K562 (cell line): Measurements from ENCODE around the gene SOX12. TPM values are rescaled to one million over a fixed set of nuclear protein-coding genes. Genes with fewer than 3 reads are reported as not detected.
A peak's percentile ranks its signal among the peaks of the same experiment; 100 is the strongest.

Experiments
- BRCA1 ChIP-seq, 2 experiments: fragments of 450-650 bp in 1 of 2; sonication (generic) in 1 of 2; formaldehyde crosslinking in 1 of 2; IDR thresholded peaks; 2 replicates each; pipeline versions ENCODE4 v1.5.0 to v1.6.1; 2017 to 2020; ENCODE audit warnings: mild to moderate bottlenecking in 1 of 2, missing genetic modification reagents in 1 of 2
- CBFA2T3 ChIP-seq: fragments of 450-650 bp; IDR thresholded peaks from 2 replicates; pipeline ENCODE4 v1.6.1; 2017
- CHD2 ChIP-seq: IDR thresholded peaks from 2 replicates; pipeline ENCODE4 v1.6.1; 2011; ENCODE audit warnings: low read depth, low read length
- HNRNPLL ChIP-seq: fragments of 200-400 bp; formaldehyde crosslinking; IDR thresholded peaks from 2 replicates; pipeline ENCODE4 v1.6.1; 2017; ENCODE audit warnings: low read length, low read depth, mild to moderate bottlenecking; ENCODE audit not compliant: poor library complexity, severe bottlenecking
- JUN ChIP-seq, 2 experiments: sonication (generic) in 1 of 2; formaldehyde crosslinking in 1 of 2; IDR thresholded peaks; 2 replicates each; pipeline versions ENCODE4 v1.6.1 to v1.8.0; 2012 to 2022; ENCODE audit warnings: borderline replicate concordance in 2 of 2, mild to moderate bottlenecking in 2 of 2, improper control_type of control experiment in 1 of 2, low read depth in 1 of 2, low read length in 1 of 2, missing genetic modification reagents in 1 of 2
- NR4A1 ChIP-seq, 2 experiments: fragments of 250-450 bp in 1 of 2; fragments of 450-650 bp in 1 of 2; sonication (Bioruptor Pico) in 1 of 2; IDR thresholded peaks; 2 replicates each; pipeline versions ENCODE4 v1.4.0 to v1.6.1; 2016 to 2020; ENCODE audit warnings: mild to moderate bottlenecking in 2 of 2, missing compliant biosample characterization in 1 of 2, missing genetic modification characterization in 1 of 2, moderate library complexity in 1 of 2
- POLR2B ChIP-seq: fragments of 450-650 bp; IDR thresholded peaks from 2 replicates; pipeline ENCODE4 v1.6.1; 2018; ENCODE audit warnings: low read depth; ENCODE audit not compliant: partially characterized antibody
- RCOR1 ChIP-seq, 2 experiments: IDR thresholded peaks; 2 replicates each; pipeline ENCODE4 v1.6.1; 2012; ENCODE audit warnings: low read depth in 2 of 2, low read length in 2 of 2, borderline replicate concordance in 1 of 2, improper control_type of control experiment in 1 of 2
- SRF ChIP-seq, 2 experiments: fragments of 250-450, 450-650 bp in 1 of 2; sonication (Bioruptor Pico) in 1 of 2; sonication (generic) in 1 of 2; formaldehyde crosslinking; IDR thresholded peaks; 2 replicates each; pipeline versions ENCODE4 v1.5.0 to v1.5.1; 2020 to 2022; ENCODE audit warnings: mild to moderate bottlenecking in 1 of 2, missing genetic modification reagents in 1 of 2
- STAT5A ChIP-seq: IDR thresholded peaks from 2 replicates; pipeline ENCODE4 v1.6.1; 2012; ENCODE audit warnings: low read length, inconsistent platforms, borderline replicate concordance
- TBL1XR1 ChIP-seq, 2 experiments: IDR thresholded peaks; 2 replicates each; pipeline ENCODE4 v1.6.1; 2012; ENCODE audit warnings: improper control_type of control experiment in 2 of 2, low read length in 2 of 2, mild to moderate bottlenecking in 1 of 2
- polyA plus RNA-seq, 8 experiments: library from polyadenylated mRNA; depleted of rRNA in 4 of 8; stranded (reverse) in 5 of 8; unstranded in 3 of 8; fragments of >200 nt; fragmentation: Nextera tagmentation in 2 of 8; fragmentation: Illumina TruSeq in 1 of 8; extraction: Ambion mirVana in 2 of 8; extraction: Trizol in 1 of 8; gene quantifications; 2 replicates each; pipeline versions ENCODE4 v1.2.1 to v1.2.3, GENCODE V29; 2011 to 2014; ENCODE audit warnings: inconsistent platforms in 1 of 8, missing spikeins in 1 of 8
- total RNA-seq, 7 experiments: library from RNA; depleted of rRNA in 6 of 7; stranded (reverse); fragments of >200 nt in 6 of 7; fragmentation: Illumina TruSeq in 2 of 7; extraction: Trizol in 2 of 7; gene quantifications; 2 replicates each; pipeline versions ENCODE4 v1.2.1 to v1.2.3, GENCODE V29; 2011 to 2021; ENCODE audit warnings: low replicate concordance in 1 of 7
- TF ChIP-seq, protein P1 (sequence below): fragments of 450-650 bp; formaldehyde crosslinking; IDR thresholded peaks from 2 replicates; pipeline ENCODE4 v1.4.0; 2022; ENCODE audit warnings: mild to moderate bottlenecking, moderate library complexity
- TF ChIP-seq, protein P2 (sequence below): fragments of 450-650 bp; IDR thresholded peaks from 2 replicates; pipeline ENCODE4 v1.6.1; 2018; ENCODE audit warnings: mild to moderate bottlenecking, low read depth; ENCODE audit not compliant: partially characterized antibody
- TF ChIP-seq, protein P3 (sequence below): fragments of 450-650 bp; IDR thresholded peaks from 2 replicates; pipeline ENCODE4 v1.7.1; 2018; ENCODE audit warnings: mild to moderate bottlenecking, low read depth; ENCODE audit not compliant: partially characterized antibody
- TF ChIP-seq, protein P4 (sequence below): fragments of 450-650 bp; IDR thresholded peaks from 2 replicates; pipeline ENCODE4 v1.6.1; 2017; ENCODE audit warnings: antibody characterized with exemption
- TF ChIP-seq, protein P5 (sequence below): fragments of 450-650 bp; IDR thresholded peaks from 2 replicates; pipeline ENCODE4 v1.6.1; 2016; ENCODE audit warnings: low read depth, mild to moderate bottlenecking, moderate library complexity

Gene SOX12
- total and polyA plus RNA-seq, 9 of the 15 experiments (the other 6 are each of a cell fraction or from before 2014, with no cell fraction given) = 0.42 to 26.3 (median 2.6) TPM

DNA sequence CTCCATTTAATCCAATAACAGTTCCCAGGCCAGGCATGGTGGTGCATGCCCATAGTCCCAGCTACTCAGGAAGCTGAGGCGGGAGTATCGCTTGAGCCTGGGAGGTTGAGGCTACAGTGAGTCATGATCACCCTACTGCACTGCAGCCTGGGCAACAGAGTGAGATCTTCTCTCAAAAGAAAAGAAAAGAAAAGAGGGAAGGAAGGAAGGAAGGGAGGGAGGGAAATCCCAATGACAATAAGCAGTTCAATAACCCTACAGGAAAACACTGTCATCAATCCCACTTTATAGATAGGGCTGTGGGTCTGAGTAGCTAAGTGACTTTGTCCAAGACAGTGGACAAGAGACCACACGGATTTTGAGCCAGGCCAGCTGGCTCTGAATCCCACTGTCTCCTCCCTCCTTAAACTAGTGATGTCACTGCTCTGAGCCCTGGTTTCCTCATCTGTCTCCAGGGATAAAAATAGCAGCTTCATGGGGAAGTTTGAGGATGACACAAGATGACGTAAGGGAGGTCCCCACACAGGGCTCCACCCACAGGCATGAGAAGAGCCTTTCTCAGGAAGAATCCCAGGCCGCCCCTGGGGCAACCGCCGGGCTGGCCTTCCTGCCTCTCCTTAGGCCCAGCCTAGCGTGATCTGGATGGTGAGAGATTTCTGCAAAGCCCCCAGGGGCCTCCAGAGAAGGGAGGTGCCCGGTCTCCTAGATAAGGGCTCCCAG is 48.0 kb downstream of the SOX12 start (continued):
- TF ChIP-seq NR4A1 (CRISPR knock-in tag; IDR thresholded peaks at IDR 0.05) = no peak
- no peak for TF ChIP-seq NR4A1 (tag; IDR thresholded peaks at IDR 0.05)
- TF ChIP-seq JUN (IDR thresholded peaks at IDR 0.05; ENCODE audit: borderline replicate concordance, low read depth, low read length) = peak; percentile 88
- TF ChIP-seq JUN (CRISPR knock-in tag; IDR thresholded peaks at IDR 0.05; ENCODE audit: borderline replicate concordance) = peak; percentile 67; the same call in 1 of the 2 replicates
- TF ChIP-seq, protein P1, sequence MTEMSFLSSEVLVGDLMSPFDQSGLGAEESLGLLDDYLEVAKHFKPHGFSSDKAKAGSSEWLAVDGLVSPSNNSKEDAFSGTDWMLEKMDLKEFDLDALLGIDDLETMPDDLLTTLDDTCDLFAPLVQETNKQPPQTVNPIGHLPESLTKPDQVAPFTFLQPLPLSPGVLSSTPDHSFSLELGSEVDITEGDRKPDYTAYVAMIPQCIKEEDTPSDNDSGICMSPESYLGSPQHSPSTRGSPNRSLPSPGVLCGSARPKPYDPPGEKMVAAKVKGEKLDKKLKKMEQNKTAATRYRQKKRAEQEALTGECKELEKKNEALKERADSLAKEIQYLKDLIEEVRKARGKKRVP = no peak
- peak in 1 of 2 experiments; percentile 85; a peak in 2 of 4 replicates for TF ChIP-seq TBL1XR1 (IDR thresholded peaks at IDR 0.05; ENCODE audit: low read length in 2 of 2)
- TF ChIP-seq POLR2B = peak; percentile 47
- TF ChIP-seq, protein P2, sequence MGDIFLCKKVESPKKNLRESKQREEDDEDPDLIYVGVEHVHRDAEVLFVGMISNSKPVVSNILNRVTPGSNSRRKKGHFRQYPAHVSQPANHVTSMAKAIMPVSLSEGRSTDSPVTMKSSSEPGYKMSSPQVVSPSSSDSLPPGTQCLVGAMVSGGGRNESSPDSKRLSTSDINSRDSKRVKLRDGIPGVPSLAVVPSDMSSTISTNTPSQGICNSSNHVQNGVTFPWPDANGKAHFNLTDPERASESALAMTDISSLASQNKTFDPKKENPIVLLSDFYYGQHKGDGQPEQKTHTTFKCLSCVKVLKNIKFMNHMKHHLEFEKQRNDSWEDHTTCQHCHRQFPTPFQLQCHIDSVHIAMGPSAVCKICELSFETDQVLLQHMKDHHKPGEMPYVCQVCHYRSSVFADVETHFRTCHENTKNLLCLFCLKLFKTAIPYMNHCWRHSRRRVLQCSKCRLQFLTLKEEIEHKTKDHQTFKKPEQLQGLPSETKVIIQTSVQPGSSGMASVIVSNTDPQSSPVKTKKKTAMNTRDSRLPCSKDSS = no peak
- TF ChIP-seq CBFA2T3 = peak; percentile 64
- TF ChIP-seq CHD2 = no peak
- TF ChIP-seq HNRNPLL = no peak
- TF ChIP-seq, protein P3, sequence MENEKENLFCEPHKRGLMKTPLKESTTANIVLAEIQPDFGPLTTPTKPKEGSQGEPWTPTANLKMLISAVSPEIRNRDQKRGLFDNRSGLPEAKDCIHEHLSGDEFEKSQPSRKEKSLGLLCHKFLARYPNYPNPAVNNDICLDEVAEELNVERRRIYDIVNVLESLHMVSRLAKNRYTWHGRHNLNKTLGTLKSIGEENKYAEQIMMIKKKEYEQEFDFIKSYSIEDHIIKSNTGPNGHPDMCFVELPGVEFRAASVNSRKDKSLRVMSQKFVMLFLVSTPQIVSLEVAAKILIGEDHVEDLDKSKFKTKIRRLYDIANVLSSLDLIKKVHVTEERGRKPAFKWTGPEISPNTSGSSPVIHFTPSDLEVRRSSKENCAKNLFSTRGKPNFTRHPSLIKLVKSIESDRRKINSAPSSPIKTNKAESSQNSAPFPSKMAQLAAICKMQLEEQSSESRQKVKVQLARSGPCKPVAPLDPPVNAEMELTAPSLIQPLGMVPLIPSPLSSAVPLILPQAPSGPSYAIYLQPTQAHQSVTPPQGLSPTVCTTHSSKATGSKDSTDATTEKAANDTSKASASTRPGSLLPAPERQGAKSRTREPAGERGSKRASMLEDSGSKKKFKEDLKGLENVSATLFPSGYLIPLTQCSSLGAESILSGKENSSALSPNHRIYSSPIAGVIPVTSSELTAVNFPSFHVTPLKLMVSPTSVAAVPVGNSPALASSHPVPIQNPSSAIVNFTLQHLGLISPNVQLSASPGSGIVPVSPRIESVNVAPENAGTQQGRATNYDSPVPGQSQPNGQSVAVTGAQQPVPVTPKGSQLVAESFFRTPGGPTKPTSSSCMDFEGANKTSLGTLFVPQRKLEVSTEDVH = peak; percentile 65
- TF ChIP-seq, protein P4, sequence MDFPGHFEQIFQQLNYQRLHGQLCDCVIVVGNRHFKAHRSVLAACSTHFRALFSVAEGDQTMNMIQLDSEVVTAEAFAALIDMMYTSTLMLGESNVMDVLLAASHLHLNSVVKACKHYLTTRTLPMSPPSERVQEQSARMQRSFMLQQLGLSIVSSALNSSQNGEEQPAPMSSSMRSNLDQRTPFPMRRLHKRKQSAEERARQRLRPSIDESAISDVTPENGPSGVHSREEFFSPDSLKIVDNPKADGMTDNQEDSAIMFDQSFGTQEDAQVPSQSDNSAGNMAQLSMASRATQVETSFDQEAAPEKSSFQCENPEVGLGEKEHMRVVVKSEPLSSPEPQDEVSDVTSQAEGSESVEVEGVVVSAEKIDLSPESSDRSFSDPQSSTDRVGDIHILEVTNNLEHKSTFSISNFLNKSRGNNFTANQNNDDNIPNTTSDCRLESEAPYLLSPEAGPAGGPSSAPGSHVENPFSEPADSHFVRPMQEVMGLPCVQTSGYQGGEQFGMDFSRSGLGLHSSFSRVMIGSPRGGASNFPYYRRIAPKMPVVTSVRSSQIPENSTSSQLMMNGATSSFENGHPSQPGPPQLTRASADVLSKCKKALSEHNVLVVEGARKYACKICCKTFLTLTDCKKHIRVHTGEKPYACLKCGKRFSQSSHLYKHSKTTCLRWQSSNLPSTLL = no peak
- TF ChIP-seq RCOR1 (IDR thresholded peaks at IDR 0.05; ENCODE audit: borderline replicate concordance in 1 of 2, low read depth in 2 of 2, low read length in 2 of 2) = peak; percentile 53 to 58; a peak in 2 of 4 replicates
- no peak for TF ChIP-seq STAT5A
- TF ChIP-seq, protein P5, sequence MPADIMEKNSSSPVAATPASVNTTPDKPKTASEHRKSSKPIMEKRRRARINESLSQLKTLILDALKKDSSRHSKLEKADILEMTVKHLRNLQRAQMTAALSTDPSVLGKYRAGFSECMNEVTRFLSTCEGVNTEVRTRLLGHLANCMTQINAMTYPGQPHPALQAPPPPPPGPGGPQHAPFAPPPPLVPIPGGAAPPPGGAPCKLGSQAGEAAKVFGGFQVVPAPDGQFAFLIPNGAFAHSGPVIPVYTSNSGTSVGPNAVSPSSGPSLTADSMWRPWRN = no peak
- TF ChIP-seq SRF (CRISPR knock-in tag; IDR thresholded peaks at IDR 0.05) = peak in 1 of 2 experiments; percentile 30; a peak in 1 of 4 replicates
- no peak for TF ChIP-seq BRCA1 (IDR thresholded peaks at IDR 0.05)
- TF ChIP-seq BRCA1 (CRISPR knock-in tag; IDR thresholded peaks at IDR 0.05) = no peak
